DND-41 (cell line): ENCODE measurements around the gene ERBB4.

Experiments used
- ATAC-seq: fragments of 200-7000 bp; cut with Tn5 transposase; 3 replicates; pipeline ENCODE4 v1.9.1; 2021; ENCODE audit warnings: low read depth; ENCODE audit not compliant: insufficient read depth
- DNase-seq: peaks from one replicate; pipeline ENCODE4 v3.0.0-alpha.2; 2020
- H2AFZ ChIP-seq: 2 replicates; pipeline ENCODE4 v1.6.0; 2012; ENCODE audit warnings: low read depth, low read length
- H3K27ac ChIP-seq: 2 replicates; pipeline ENCODE4 v1.5.1; 2012; ENCODE audit warnings: low read length, inconsistent platforms
- H3K27me3 ChIP-seq: fragments of 200-600 bp; sonication (generic); 2 replicates; pipeline ENCODE4 v1.6.0; 2012; ENCODE audit warnings: low read length, mild to moderate bottlenecking, inconsistent platforms; ENCODE audit not compliant: insufficient read depth, poor library complexity
- H3K36me3 ChIP-seq: 2 replicates; pipeline ENCODE4 v1.5.1; 2012; ENCODE audit warnings: low read length, inconsistent platforms; ENCODE audit not compliant: insufficient read depth
- H3K4me1 ChIP-seq: 2 replicates; pipeline ENCODE4 v1.5.1; 2012; ENCODE audit warnings: mild to moderate bottlenecking, low read length; ENCODE audit not compliant: insufficient read depth
- H3K4me2 ChIP-seq: 2 replicates; pipeline ENCODE4 v1.6.0; 2012; ENCODE audit warnings: mild to moderate bottlenecking, moderate library complexity, low read length, inconsistent platforms; ENCODE audit not compliant: insufficient read depth
- H3K4me3 ChIP-seq, 2 experiments: fragments of 200-600 bp in 1 of 2; shearing (Covaris generic) in 1 of 2; 2 replicates each; pipeline ENCODE4 v1.5.1; 2012 to 2016; ENCODE audit warnings: inconsistent platforms in 2 of 2, low read length in 2 of 2, mild to moderate bottlenecking in 2 of 2, low read depth in 1 of 2, moderate library complexity in 1 of 2
- H3K79me2 ChIP-seq: 2 replicates; pipeline ENCODE4 v1.6.0; 2012; ENCODE audit warnings: low read length, inconsistent platforms; ENCODE audit not compliant: insufficient read depth
- H3K9ac ChIP-seq: 2 replicates; pipeline ENCODE4 v1.6.0; 2012; ENCODE audit warnings: low read depth, mild to moderate bottlenecking, inconsistent platforms, low read length, moderate library complexity
- H3K9me3 ChIP-seq: 2 replicates; pipeline ENCODE4 v1.5.1; 2012; ENCODE audit warnings: low read length, moderate library complexity, mild to moderate bottlenecking, inconsistent platforms; ENCODE audit not compliant: insufficient read depth, severe bottlenecking
- H4K20me1 ChIP-seq: 2 replicates; pipeline ENCODE4 v1.6.0; 2012; ENCODE audit warnings: low read length; ENCODE audit not compliant: insufficient read depth
- CTCF ChIP-seq: IDR thresholded peaks from 2 replicates; pipeline ENCODE4 v1.5.1; 2012; ENCODE audit warnings: borderline replicate concordance, low read length, moderate library complexity, mild to moderate bottlenecking; ENCODE audit not compliant: poor library complexity, severe bottlenecking; ENCODE audit errors: extremely low read depth
- EZH2 ChIP-seq: IDR thresholded peaks from 3 replicates; pipeline ENCODE4 v1.6.1; 2012; ENCODE audit warnings: borderline replicate concordance, low read depth, mild to moderate bottlenecking, moderate library complexity, low read length, inconsistent platforms; ENCODE audit not compliant: severe bottlenecking

Gene ERBB4

GRCh38 chr2:211358504-211358903, 1180.1 kb downstream of the ERBB4 start:
- H4K20me1 ChIP-seq, result no peaks in the 10 kb centered on the region
- H3K36me3 ChIP-seq, result no peaks in the 10 kb centered on the region
- no peak for ATAC-seq

GRCh38 chr2:211354481-211354880, 1184.1 kb downstream of the ERBB4 start:
- no peaks in the 10 kb centered on the region for H3K36me3 ChIP-seq
- no peaks in the 10 kb centered on the region for H3K79me2 ChIP-seq
- no peak overlapping the region for H2AFZ ChIP-seq
- no peaks in the 10 kb centered on the region for H3K9me3 ChIP-seq
- no peak for ATAC-seq
- H3K4me3 ChIP-seq, result no peak overlapping the region
- H3K27me3 ChIP-seq, result peaks cover 2% of the 10 kb centered on the region
- no peak overlapping the region for H3K9ac ChIP-seq
- no peak for DNase-seq
- no peaks in the 10 kb centered on the region for H4K20me1 ChIP-seq
- no peak overlapping the region for H3K27ac ChIP-seq
- H3K4me1 ChIP-seq, result no peaks in the 10 kb centered on the region
- no peak overlapping the region for H3K4me2 ChIP-seq
- no peak for TF ChIP-seq CTCF
- no peak for TF ChIP-seq EZH2

More at GRCh38 chr2:211358504-211358903, 1180.1 kb downstream of the ERBB4 start:
- Histone ChIP-seq H3K9me3 (no peaks in the 10 kb centered on the region), H3K27ac (no peak overlapping the region), H3K79me2 (no peaks in the 10 kb centered on the region), H3K27me3 (peaks cover 2% of the 10 kb centered on the region), H2AFZ (no peak overlapping the region), H3K9ac (no peak overlapping the region), H3K4me1 (no peaks in the 10 kb centered on the region), H3K4me2 (no peak overlapping the region), H3K4me3 (no peak overlapping the region)
- DNase-seq, result no peak
- TF ChIP-seq CTCF, result no peak
- no peak for TF ChIP-seq EZH2

- H3K4me1 ChIP-seq, result no peaks in the 10 kb centered on the region
- H3K4me3 ChIP-seq, result no peak overlapping the region
- H3K27ac ChIP-seq, result no peak overlapping the region
- H3K36me3 ChIP-seq, result no peaks in the 10 kb centered on the region
- ATAC-seq, result no peak
- no peak for DNase-seq
- H3K79me2 ChIP-seq, result no peaks in the 10 kb centered on the region
- H3K4me2 ChIP-seq, result no peak overlapping the region
- H3K27me3 ChIP-seq, result peaks cover 2% of the 10 kb centered on the region
- no peaks in the 10 kb centered on the region for H3K9me3 ChIP-seq
- TF ChIP-seq CTCF, result no peak
- no peak overlapping the region for H3K9ac ChIP-seq
- no peak overlapping the region; the same call in 1 of the 2 replicates for H2AFZ ChIP-seq
- no peaks in the 10 kb centered on the region for H4K20me1 ChIP-seq
These were observed 1186.6 kb downstream of the ERBB4 start for GRCh38 chr2:211351987-211352386.

- TF ChIP-seq EZH2, result no peak
- TF ChIP-seq CTCF, result no peak
- DNase-seq (no peak), ATAC-seq (no peak)
- Histone ChIP-seq H3K9me3 (no peaks in the 10 kb centered on the region), H3K36me3 (no peaks in the 10 kb centered on the region), H3K4me1 (no peaks in the 10 kb centered on the region), H4K20me1 (no peaks in the 10 kb centered on the region), H2AFZ (no peak overlapping the region), H3K9ac (no peak overlapping the region), H3K27me3 (no peaks in the 10 kb centered on the region), H3K27ac (no peak overlapping the region), H3K4me2 (no peak overlapping the region), H3K4me3 (no peak overlapping the region), H3K79me2 (no peaks in the 10 kb centered on the region)
These were observed 1189.6 kb downstream of the ERBB4 start for GRCh38 chr2:211349031-211349430.
